HG02938 (cell line): ENCODE results near the gene DENND1A.

Experiments
- ATAC-seq: cut with Tn5 transposase; IDR thresholded peaks from one replicate; pipeline ENCODE4 v1.9.1; 2021; ENCODE audit warnings: mild to moderate bottlenecking, moderate library complexity; ENCODE audit not compliant: unreplicated experiment

DENND1A gene

DNA sequence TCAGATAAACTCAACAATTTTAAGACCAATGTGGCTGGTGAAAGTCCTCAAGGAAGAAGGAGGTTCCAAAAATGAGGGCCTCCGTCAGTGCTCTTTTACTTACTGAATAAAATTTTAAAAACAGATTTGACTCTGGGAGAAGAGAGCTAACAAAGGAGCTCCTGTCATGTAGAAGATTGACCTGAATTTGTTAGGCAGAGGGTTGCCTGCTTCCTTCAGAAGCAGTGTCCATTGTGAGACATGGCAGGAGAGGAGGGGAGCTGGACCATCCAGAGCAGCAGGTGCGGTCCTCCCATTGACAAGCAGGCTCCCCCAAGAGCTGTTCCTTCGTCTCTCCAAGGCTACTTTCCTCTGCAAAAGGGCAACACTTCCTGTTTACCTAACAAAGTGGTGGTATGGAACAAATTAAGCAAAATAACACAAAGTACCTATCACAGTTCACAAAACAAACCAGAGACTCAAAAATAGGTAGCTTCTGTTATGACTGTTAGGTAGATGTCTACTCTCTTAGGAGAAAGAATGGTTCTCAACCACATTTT lies 238.1 kb downstream of the DENND1A start:
- no peak for ATAC-seq

DNA sequence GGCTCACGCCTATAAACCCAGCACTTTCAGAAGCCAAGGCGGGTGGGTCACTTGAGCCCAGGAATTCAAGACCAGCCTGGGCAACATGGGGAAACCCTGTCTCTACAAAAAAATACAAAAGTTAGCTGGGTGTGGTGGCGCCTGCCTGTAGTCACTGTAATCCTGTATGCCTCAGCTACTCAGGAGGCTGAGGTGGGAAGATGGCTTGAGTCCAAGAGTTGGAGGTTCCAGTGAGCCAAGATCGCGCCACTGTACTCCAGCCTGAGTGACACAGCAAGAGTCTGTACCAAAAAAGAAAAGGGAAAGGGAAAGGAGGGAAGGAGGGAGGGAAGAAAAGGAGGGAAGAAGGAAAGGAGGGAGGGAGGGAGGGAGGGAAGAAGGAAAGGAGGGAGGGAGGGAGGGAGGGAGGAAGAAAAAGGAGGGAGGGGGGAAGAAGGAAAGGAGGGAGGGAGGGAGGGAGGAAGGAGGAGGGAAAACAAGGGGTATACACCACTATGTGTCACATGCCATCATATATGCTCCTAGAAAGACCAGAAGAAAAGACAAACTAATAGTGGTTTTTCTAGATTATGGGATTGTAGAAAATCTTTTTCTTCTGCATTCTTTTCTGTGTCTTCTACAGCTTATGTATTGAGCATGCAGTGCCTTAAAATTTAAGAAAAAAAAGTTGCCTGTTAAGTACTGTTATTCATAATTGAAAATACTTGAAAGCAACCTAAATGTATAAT lies 240.1 kb downstream of the DENND1A start:
- no peak for ATAC-seq

DNA sequence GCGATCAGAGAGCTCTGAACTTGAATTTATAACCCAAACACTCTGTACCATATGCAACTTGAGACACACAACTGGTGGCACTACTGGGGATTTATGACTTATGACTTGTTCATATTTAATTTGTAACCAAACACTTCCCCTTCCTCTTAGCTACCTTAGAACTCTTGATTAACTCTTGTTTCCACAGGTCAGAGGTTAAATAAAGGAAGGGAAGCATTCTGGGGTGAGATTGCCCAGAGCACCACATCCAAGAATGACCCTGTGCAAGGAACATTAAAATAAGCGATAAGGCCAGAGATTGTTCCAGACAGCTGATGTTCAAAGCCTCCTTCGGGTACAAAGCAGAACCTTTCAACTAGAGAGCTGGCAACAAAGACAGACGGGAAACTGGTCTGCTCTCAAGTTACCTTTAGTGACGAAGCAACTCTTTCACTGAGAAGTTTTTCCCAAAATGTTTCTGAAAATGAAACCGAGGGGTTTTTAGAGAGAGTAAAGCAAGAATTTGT lies 242.6 kb downstream of the DENND1A start:
- ATAC-seq = no peak

DNA sequence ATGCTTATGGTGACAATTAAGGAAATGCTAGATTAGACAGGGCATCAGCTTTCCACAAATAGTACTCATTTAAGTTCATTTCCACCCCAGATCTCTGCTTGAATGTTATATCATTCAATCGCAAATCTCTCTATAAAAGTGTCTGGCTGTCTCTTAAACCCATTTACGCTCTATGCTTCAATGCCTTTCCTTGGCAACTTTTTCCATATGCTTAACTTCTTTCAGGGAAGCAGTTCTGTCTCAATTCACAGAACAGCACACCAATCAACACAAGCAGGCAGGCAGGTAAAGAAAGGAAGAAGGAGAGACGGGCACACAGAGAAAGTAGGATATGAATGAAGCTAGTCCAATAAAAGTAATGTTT lies 243.1 kb downstream of the DENND1A start:
- no peak for ATAC-seq

DNA sequence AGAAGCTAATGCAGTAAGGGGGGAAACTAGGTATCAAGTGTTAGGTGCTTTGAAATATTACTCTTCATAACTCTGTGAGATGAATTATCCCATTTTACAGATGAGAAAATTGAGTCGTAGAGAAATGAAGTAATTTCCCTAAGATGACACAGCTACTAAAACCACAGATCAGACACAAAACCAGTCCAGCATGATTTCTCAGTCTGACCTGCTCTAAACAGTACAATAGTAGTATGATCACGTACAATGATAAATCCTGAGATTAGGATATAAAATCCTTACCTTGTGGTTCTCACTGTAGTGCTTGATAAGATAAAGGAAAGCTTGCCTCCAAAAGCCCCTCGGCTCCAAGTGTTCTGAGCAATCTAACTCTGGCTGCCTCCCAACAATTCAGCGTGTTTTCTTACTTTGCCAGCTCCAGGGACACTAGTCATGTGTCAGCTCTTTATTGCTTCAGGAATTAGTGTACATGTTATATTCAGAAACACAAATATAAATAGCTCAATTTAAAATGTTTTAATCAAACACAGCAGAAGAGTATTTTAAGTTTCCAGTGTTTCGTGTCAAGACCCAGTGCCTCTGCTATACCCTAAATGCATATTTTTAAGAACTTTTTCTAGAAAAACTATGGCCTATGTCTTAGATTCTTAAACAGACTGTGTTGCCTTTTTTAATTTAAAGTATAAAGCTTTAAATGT lies 243.6 kb downstream of the DENND1A start:
- no peak for ATAC-seq

DNA sequence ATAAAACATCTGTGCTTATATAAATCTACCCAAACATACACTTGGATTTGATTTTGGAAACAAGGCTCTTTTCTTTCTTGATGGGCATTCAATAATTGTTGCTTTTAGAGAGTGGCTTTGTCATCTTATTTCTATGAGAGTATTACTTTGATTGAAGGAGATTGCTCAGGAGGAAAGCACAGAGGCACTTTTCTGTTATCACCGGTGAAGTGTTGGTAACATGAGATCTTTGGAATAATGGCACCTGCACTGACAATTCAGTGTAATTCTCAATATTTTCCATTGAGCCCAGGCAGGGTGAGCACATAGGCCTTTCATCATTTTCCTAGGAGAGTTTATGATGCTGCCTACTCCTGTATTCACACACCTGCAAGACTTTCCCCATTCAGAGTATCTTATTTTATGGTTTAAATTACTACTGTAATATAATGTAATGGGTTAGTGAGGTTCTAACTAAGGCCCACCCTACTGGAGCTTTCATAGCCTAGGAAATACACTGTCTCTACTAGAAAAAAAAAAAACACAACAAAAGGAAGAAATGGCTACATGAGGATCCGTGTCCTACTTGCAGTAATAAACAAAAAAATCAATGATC lies 244.3 kb downstream of the DENND1A start:
- no peak for ATAC-seq

DNA sequence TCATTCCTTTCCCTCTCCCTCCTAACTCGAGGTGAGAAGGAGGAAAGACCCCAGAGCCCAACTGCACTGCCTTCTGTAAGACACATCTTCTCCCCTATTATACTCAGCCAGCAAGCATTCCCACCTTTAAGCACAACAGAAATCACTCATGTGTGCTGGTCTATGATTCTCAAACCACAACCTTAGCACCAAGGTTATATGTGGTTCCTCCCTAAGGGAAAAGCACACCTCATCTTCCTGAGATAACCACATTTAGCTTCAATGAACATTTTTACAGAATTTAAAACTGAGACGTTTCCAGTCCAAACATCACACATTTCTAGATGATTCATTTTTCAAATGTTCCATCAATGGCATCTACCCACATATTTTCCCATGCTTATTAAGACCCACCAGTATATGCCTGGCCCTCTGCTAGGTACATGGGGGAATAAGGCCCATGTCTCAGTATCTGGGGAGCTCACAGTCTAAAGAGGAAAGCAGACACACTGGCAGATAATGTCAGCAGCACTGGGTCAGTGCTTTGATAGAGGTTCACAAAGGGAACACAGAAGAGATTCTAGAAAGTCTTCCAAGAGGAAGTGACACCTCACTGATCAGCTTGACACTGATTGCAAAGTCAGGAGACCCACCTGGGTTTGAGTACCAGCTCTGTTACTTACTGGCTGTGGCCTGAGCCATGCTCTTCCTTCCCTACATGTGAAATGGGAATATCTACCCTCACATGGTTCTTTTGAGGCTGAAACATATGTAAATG lies 245.4 kb downstream of the DENND1A start:
- ATAC-seq = peak; percentile 59

DNA sequence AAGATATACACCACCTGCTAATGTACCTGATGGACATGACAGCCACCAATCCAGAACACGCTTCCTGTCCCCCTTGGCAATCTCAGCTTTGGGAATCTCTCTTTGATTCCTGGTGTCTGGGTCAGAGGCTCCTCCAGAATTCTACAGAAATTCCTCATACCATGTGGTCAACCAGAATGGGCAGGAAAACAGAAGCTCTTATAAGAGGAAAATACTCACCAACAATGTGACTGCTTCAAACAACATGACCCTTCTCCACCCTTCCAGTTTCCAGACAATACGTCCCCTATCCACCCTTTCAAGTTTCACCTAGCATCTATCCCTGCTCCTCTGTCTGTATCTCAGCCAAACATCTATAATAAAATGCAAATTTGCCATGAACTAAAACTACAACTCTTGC lies 247.2 kb downstream of the DENND1A start:
- ATAC-seq = no peak

DNA sequence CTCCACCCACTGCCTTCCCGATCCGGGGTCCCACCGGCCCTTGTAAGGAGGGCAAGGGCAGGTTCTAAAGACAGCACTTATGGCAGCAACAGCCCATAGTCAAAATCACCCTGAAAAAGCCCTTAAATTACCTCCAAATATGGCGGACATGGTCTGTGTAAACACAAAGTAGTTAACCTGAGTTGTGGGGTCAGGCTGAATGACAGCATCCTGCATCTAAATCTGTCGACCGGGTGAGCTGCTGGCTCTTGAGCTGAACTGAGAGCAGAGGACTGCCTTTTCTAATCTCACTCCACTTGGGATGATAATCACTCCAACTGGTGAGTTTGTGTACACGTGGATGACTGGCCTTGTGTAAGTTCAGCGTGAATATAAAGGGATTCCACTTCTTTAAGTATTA lies 249.6 kb downstream of the DENND1A start:
- no peak for ATAC-seq

DNA sequence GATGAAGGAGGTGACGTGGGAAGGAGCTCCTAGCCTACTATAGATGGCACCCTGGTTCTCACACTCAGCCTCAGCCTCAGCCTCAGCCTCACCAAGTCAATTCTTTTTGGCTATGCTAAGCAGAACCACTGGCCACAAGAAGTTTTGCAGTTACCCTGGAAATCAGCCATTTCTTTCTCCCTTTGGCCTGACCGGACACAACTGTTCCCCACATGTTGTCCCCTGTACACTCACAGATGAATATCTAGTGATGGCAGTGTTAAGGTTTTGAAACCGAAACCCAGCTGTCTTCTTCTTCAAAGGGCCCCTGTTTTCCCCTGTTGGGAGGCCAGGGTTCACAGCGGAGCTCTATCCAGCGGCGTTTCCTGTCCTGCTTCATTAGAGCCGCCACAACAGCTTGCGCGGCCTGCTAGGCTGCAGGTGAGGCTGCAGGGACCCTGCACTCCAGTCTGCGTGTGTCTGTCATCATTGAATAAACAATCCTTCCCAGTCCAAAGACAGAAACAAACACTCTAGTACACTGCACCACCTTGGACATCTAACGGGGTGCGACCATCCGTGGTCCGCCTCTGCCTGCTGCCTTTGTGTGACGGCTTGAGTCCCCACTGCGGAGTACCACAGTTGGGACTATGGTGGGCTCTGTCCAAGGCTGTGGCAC lies 250.5 kb downstream of the DENND1A start:
- ATAC-seq = peak; percentile 96

DNA sequence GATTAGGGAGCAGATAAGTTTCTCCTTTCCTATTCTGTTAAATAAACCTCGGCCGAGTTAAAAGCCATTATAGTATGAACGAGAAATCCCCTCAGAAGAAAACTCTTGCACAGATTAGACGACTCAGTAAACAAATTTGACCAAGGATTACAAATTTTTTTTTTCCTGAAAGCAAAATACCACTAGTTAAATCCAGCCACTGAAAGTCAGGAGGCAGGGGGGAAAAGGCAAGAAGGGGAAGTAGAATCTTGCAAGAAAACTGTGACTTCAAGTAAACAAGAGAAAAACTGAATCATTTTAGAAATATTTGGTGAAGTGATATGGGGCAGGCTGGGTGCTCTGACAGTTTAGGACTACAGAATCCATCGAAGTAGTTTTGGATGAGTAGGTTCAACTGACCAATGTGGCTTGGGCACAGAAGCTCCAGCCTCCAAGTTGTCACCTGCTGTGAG lies 251.0 kb downstream of the DENND1A start:
- no peak for ATAC-seq

DNA sequence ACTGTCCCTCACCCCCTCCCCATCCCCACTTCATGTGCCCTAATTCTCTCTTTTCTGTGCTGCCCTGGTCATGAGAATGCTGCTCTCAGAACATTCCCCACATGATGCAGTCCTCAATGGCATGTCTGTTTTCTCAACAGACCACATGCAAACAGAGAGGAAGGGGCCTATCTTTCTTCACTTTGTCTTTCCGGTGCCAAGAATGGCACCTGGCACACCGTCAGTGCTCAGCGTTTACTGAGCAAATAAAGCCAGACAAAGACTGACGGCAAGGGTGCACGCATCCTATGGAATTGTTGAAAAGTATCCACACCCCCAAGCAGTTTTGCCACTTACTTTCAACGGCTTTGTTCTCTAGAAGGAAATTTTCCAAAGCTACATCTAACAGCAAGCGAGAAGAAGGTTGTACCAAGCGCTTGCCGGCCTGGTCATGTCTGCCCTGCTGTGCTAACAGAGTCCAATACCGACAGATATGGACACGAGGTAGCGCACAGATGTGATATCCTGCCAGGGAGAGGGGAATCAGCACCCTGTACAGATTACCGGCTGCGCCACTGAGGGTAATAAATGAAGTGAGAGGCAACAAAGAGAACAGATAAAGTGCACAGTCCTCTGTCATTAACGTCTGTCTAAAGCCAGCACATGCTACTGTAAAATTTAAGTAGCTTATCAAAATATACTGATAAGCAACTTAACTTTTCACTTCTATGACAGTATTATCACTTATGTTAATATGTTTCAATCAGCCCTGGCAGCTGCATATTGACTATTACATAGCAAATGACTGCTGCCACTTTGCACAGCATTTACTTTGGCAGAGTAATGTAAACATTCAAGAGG lies 251.7 kb downstream of the DENND1A start:
- ATAC-seq = no peak

DNA sequence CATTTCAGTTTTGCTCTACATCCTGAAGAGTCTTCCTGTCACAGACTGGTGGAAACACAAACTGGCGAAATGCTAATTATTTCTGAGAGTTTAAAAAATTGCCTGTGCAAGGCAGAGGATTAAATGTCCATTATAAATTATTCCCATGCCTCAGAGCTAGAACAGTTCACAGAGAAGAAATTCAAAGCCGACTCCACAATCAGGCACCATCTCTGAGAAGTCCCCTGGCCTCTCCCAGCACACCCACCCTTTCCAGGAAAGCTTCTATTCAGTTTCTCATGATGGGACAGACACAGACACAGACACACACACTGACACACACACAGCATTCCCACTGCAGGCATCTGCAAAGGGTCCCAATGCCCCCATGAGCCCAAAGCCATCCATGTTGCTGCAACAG lies 253.1 kb downstream of the DENND1A start:
- no peak for ATAC-seq

DNA sequence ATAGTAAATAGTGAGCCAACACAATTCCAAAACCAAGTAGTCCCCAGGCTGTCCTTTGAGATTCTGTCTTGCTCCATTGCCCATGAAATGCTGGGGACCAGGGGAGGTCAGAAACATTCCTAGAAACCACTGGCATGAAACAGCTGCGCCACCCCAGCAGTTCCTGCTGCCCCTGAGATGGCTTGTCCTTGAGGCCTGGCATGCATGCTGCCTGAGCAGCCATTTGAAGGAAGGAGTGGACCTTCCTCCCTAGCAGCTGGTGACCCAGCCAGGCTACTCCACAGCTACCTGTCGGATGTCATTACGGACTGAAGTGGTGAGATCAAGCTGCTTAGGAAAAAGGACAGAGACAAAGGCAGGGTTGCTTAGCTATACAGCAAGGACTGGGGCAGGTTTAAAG lies 260.6 kb downstream of the DENND1A start:
- ATAC-seq = no peak

DNA sequence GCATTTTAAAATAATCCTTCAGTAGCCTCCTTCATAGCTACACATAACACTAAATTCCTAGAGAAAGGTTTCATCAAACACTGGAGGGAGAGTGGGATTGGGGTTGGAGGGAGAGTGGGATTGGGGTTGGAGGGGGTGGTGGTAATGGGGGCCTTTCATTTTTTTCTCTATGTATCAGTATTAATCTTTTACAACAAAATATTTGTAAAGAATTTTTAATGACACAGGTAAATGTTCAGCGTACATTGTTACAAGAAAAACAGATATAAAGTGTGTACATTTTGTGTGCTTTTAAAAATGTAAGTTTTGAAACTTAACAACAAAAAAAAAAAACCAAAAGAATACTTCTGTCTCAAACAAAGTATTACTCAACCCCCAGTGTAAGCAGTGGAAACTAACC lies 266.4 kb downstream of the DENND1A start:
- no peak for ATAC-seq

DNA sequence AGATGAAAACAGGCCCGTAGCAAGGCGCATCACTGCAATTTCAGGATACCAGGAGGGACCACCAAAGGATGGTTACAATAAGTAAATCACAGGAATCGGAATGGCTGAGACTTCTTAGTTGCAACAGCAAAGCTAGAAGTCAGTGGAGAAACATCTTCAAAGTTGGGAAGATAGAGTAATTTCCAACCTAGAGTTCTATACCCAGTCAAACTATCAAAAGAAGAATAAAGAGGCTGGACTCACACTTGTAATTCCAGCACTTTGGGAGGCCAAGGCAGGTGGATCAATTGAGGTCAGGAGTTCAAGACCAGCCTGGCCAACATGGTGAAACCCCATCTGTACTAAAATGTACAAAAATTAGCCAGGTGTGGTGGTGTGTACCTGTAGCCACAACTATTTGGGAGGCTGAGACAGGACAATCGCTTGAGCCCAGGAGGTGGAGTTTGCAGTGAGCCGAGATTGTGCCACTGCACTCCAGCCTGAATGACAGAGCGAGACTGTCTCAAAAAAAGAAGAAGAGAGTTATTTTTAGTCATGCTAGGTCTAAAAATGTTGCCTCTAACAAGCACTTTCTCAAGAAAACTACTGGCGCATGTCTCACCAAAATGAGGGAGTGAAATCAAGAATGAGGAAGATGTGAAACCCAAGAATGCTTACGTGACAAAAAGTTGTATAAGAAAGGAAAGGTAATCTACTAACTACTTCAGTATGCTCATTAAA lies 267.7 kb downstream of the DENND1A start:
- ATAC-seq = no peak

DNA sequence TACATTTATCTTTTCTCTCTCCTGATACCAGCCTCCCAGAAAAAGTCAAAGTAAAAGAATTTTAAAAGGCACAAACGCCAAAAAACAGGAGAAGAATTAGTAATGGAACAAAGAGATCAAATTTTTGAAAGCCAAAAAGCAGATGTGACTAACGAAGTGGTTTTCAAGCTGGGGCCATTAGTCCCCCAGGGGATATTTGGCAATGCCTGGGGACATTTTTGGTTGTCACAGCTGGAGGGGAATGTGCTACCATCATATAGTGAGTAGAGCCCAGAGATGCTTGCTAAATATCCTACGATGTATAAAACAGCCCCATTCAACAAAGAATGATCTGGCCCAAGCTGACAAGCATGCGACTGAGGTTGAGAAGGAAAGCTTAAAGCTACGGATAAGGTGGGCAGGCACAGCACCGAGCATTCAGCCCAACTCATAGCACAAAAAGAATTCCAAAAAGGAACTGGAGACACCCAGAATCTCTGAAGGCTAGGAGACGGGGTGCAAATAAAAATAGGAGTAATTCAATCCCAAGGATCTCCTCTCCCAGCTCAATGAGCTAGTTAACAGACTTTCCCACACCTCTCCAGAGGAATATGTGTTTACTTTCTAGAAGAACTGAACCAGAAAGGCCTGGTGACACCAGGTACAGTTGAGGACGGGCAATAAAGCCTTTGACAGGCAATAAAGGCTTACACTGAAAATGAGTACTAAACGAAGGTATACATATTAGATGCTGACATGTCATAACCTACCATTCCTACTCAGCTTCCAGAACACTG lies 269.0 kb downstream of the DENND1A start:
- ATAC-seq = no peak

DNA sequence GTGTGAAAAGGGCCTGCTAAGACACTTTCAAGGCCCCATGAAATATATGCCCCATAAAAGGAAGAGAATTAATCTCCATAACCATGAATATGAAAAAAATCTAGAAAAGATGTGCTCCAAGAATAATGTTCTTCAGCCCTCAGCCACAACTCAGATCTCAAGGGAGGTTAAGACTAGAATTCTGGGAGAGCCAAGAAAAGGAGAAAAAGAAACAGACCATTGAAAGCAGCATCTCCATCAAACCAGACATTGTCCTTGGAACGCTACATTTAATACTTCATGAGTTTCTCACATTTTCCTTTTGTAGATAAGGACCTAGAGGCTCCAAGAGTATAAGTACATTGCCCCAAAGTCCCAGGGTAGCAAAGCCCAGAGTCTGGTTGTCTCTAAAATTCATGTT lies 270.6 kb downstream of the DENND1A start:
- ATAC-seq = no peak
